OCI-LY1 (cell line): Measurements from ENCODE around the gene TBC1D8.

ENCODE experiments used
- CTCF ChIP-seq: fragments of 200-600 bp; sonication (generic), shearing (Covaris generic); IDR thresholded peaks from 2 replicates; pipeline ENCODE4 v1.5.1; 2017; ENCODE audit warnings: mild to moderate bottlenecking, antibody characterized with exemption, low read length, moderate library complexity, mixed read lengths
- EZH2 ChIP-seq: fragments of 200-600 bp; sonication (generic), shearing (Covaris generic); IDR thresholded peaks from 2 replicates; pipeline ENCODE4 v1.8.0; 2017; ENCODE audit warnings: borderline replicate concordance, mixed run types, mild to moderate bottlenecking, antibody characterized with exemption, low read length, moderate library complexity, mixed read lengths

DNA sequence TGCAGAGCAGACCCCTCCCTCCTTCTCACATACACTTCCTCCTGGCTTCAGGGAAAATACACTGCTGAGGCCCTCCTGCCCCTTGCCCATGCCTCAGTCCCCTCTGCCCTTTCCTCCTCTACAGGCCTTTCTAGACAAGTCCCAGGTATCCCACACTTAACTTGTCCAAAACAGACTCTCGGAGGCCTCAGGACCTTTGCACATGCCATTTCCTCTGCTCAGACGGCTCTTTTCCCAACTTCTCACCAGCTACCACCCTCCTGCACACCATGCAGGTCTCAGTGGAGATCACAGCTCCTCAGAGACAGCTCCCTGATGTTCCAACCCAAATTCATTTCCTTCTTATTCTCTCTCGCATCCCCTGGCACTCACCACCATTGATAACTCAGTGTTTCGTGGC lies 11.7 kb downstream of the TBC1D8 start:
- TF ChIP-seq EZH2 (no peak), CTCF (no peak)
